Suprapubic skin (tissue), 4 donors: Measurements from ENCODE around the gene WHRN. TPM values are rescaled to one million over a fixed set of nuclear protein-coding genes. Genes with fewer than 3 reads are reported as not detected.

ENCODE experiments used
- DNase-seq, 2 donors: peaks; one replicate each; pipeline ENCODE4 v3.0.0-alpha.2; 2019; ENCODE audit warnings: low spot score in 2 of 2
- H3K27ac ChIP-seq: fragments of 200-600 bp; sonication (generic); one replicate; pipeline ENCODE4 v1.5.1; 2019
- H3K27me3 ChIP-seq: fragments of 200-600 bp; sonication (generic); one replicate; pipeline ENCODE4 v1.5.1; 2019
- H3K36me3 ChIP-seq: fragments of 200-600 bp; sonication (generic); one replicate; pipeline ENCODE4 v1.5.1; 2019
- H3K4me1 ChIP-seq: fragments of 200-600 bp; sonication (generic); one replicate; pipeline ENCODE4 v1.5.1; 2019
- H3K4me3 ChIP-seq: fragments of 200-600 bp; sonication (generic); one replicate; pipeline ENCODE4 v1.5.1; 2019; ENCODE audit warnings: mild to moderate bottlenecking
- H3K9me3 ChIP-seq: fragments of 200-600 bp; sonication (generic); one replicate; pipeline ENCODE4 v1.5.1; 2019
- EP300 ChIP-seq: sonication (generic); formaldehyde crosslinking; IDR thresholded peaks from one replicate; pipeline ENCODE4 v1.6.1; 2017; ENCODE audit warnings: antibody characterized with exemption
- POLR2A ChIP-seq, 2 donors: fragments of 450-650 bp; IDR thresholded peaks; one replicate each; pipeline ENCODE4 v1.6.1; 2017; ENCODE audit warnings: antibody characterized with exemption in 2 of 2, mild to moderate bottlenecking in 2 of 2, moderate library complexity in 2 of 2
- POLR2AphosphoS5 ChIP-seq, 3 donors: sonication (generic); formaldehyde crosslinking; IDR thresholded peaks; one replicate each; pipeline ENCODE4 v1.6.1; 2017; ENCODE audit warnings: antibody characterized with exemption in 3 of 3
- WGBS: methylation state at CpG from one replicate; pipeline ENCODE4 v1.1.5; 2018; 5-methylcytosine and 5-hydroxymethylcytosine counted together
- total RNA-seq, 4 donors: library from RNA; depleted of rRNA; stranded (reverse); fragments of >200 nt; gene quantifications; one replicate each; pipeline ENCODE4 v1.1.0, GENCODE V29; 2016
- TF ChIP-seq, protein P1 (sequence below), 2 donors: fragments of 200-600 bp in 1 of 2; fragments of 450-650 bp in 1 of 2; sonication (generic) in 1 of 2; IDR thresholded peaks; one replicate each; pipeline ENCODE4 v1.5.1; 2016 to 2019; ENCODE audit warnings: antibody characterized with exemption in 2 of 2, mild to moderate bottlenecking in 1 of 2, moderate library complexity in 1 of 2

The WHRN gene
- total RNA-seq, 4 donors from 2014 or later, result 7.7 to 25.9 (median 14.8) TPM

GRCh38 chr9:114456929-114457328 lies 48.3 kb downstream of the WHRN start:
- no peaks in the 10 kb centered on the region for H3K36me3 ChIP-seq
- H3K4me1 ChIP-seq, result no peaks in the 10 kb centered on the region
- no peaks in the 10 kb centered on the region for H3K27me3 ChIP-seq
- no peak overlapping the region for H3K4me3 ChIP-seq
- no peak overlapping the region for H3K27ac ChIP-seq
- WGBS, result 72% methylated on average over 1 of the region's 1 CpG
- no peak for DNase-seq
- TF ChIP-seq POLR2A (IDR thresholded peaks at IDR 0.05) (no peak), EP300 (no peak), POLR2AphosphoS5 (IDR thresholded peaks at IDR 0.05) (no peak)
- TF ChIP-seq, protein P1, sequence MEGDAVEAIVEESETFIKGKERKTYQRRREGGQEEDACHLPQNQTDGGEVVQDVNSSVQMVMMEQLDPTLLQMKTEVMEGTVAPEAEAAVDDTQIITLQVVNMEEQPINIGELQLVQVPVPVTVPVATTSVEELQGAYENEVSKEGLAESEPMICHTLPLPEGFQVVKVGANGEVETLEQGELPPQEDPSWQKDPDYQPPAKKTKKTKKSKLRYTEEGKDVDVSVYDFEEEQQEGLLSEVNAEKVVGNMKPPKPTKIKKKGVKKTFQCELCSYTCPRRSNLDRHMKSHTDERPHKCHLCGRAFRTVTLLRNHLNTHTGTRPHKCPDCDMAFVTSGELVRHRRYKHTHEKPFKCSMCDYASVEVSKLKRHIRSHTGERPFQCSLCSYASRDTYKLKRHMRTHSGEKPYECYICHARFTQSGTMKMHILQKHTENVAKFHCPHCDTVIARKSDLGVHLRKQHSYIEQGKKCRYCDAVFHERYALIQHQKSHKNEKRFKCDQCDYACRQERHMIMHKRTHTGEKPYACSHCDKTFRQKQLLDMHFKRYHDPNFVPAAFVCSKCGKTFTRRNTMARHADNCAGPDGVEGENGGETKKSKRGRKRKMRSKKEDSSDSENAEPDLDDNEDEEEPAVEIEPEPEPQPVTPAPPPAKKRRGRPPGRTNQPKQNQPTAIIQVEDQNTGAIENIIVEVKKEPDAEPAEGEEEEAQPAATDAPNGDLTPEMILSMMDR (IDR thresholded peaks at IDR 0.05), result no peak
- H3K9me3 ChIP-seq, result no peaks in the 10 kb centered on the region

DNA sequence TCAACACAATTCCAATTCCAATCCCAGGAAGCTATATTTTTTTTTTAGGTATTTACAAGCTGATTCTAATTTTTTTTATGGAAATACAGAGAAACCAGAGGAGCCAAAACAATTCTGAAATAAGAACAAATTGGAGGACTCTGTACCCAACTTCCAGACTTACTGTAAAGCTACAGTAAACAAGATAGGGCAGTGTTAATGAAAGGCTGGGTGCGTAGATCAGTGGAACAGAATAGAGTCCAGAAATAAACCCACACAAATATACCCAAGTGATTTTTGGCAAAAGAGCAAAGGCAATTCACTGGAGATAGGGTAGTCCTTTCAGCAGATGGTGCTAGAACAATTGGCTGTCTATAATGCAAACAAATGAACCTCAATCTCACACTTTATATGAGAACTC lies 50.6 kb downstream of the WHRN start:
- Histone ChIP-seq H3K9me3 (no peaks in the 10 kb centered on the region), H3K36me3 (no peaks in the 10 kb centered on the region), H3K27ac (no peak overlapping the region), H3K4me3 (no peak overlapping the region), H3K27me3 (no peaks in the 10 kb centered on the region), H3K4me1 (peaks cover 15% of the 10 kb centered on the region)
- DNase-seq, result no peak
- TF ChIP-seq EP300 (no peak), POLR2A (IDR thresholded peaks at IDR 0.05) (no peak), POLR2AphosphoS5 (IDR thresholded peaks at IDR 0.05) (no peak)
- TF ChIP-seq, protein P1 (IDR thresholded peaks at IDR 0.05), result no peak
- 0% methylated on average over 1 of the region's 1 CpG for WGBS

DNA sequence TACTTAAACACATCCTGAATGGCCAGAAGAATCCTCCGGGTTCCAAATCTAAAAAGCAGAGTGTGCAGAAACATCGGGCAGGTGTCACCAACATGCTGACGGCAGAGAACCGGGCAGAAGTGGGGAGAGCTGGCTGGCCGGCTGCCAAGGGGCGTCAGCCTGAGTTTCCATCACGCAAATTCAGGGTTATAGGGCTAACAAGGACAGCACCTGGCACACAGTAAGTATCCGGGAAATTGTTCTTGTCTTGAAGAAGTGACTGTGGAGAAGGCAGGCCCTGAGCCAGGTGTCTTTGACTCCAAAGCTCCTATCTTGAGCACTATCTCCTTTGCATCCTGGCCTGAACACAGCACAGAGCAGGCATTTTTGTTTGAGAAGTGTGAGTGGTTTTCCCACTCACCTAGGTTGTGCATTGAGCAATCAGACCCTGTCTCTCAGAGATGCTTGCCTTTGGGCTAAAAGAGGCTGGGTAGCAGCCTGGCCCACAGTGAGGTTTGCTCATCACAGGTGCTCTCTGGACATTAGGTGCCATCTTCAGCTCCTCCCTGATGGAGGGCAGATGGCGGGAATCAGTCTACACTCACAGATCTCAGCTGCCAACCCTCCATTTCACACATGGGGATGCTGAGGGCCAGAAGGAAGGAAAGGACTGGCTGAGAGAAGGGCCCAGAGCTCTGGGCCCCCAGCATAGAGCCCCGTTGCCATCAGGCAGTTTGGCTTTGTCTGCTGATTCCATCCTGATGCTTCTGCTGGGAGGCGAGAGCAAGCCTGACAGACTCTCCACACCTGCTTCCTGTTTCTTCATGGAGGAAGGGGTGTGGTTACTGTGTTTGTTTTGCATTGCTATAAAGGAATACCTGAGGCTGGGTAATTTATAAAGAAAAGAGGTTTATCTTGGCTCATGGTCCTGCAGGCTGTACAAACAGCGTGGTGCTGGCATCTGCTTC lies 52.8 kb downstream of the WHRN start:
- WGBS, result 54% methylated on average over 10 of the region's 12 CpGs
- no peak overlapping the region for H3K27ac ChIP-seq
- no peak for DNase-seq
- H3K4me1 ChIP-seq, result peaks cover 15% of the 10 kb centered on the region
- H3K36me3 ChIP-seq, result no peaks in the 10 kb centered on the region
- no peak for TF ChIP-seq EP300
- TF ChIP-seq, protein P1 (IDR thresholded peaks at IDR 0.05), result no peak
- no peak for TF ChIP-seq POLR2AphosphoS5 (IDR thresholded peaks at IDR 0.05)
- TF ChIP-seq POLR2A (IDR thresholded peaks at IDR 0.05), result no peak
- no peaks in the 10 kb centered on the region for H3K9me3 ChIP-seq
- no peak overlapping the region for H3K4me3 ChIP-seq
- H3K27me3 ChIP-seq, result no peaks in the 10 kb centered on the region

- TF ChIP-seq, protein P1 (IDR thresholded peaks at IDR 0.05), result no peak
- no peak for TF ChIP-seq POLR2AphosphoS5 (IDR thresholded peaks at IDR 0.05)
- TF ChIP-seq EP300, result no peak
- TF ChIP-seq POLR2A (IDR thresholded peaks at IDR 0.05), result no peak
- no peak for DNase-seq
- H3K36me3 ChIP-seq, result no peaks in the 10 kb centered on the region
- H3K27ac ChIP-seq, result no peak overlapping the region
- H3K4me3 ChIP-seq, result no peak overlapping the region
- no peaks in the 10 kb centered on the region for H3K9me3 ChIP-seq
- H3K27me3 ChIP-seq, result no peaks in the 10 kb centered on the region
- 87% methylated on average over 1 of the region's 1 CpG for WGBS
- peaks cover 18% of the 10 kb centered on the region for H3K4me1 ChIP-seq
These were observed 53.6 kb downstream of the WHRN start for GRCh38 chr9:114451707-114452031.

DNA sequence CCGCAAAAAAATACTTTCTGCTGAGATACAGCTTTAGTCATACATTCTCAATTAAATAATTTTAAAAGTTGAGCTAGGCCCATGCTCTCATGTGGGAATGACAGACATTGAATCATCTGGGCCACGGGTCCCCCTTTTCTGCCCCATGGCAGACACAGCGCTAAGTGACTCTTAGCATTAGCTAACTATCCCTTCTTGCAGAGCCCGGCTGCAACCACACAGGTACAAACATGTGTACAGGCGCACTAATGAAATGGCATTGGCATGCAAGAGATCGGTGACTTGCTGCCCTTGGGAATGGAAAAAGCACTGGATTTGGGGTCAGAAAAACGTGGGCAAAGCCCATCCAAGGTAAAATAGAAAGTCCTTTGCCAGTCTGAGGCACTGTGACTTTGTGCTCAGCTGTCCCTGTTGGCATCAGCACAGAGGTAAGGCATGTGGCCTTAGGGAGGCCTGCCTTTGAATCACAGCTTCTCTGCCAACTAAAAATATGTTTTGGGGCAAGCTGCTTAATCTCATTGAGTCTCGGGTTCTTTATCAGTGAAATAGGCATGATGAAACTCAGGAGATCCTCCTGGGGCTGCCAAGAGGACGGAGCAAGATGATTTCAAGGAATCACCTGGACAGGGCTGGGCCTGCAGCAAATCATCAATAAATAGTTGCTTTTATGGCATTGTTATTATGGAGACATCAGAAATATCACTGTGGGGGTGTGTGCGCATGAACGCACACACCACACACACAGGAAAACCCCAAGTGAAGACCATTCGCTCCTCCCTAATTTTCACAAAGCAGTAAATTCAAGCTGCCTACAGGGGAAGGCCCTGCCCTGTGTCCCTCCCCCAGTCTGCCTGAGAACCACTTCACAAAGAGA lies 54.2 kb downstream of the WHRN start:
- TF ChIP-seq POLR2A (IDR thresholded peaks at IDR 0.05), result no peak
- no peak for TF ChIP-seq POLR2AphosphoS5 (IDR thresholded peaks at IDR 0.05)
- TF ChIP-seq, protein P1 (IDR thresholded peaks at IDR 0.05), result no peak
- TF ChIP-seq EP300, result no peak
- Histone ChIP-seq H3K4me1 (peaks cover 24% of the 10 kb centered on the region), H3K27me3 (no peaks in the 10 kb centered on the region), H3K9me3 (no peaks in the 10 kb centered on the region), H3K36me3 (no peaks in the 10 kb centered on the region), H3K27ac (no peak overlapping the region), H3K4me3 (no peak overlapping the region)
- WGBS, result 62% methylated on average over 12 of the region's 12 CpGs
- no peak for DNase-seq
